BE2C (cell line): ENCODE data around the gene TIMM50.

Experiments
- DNase-seq: peaks from one replicate; pipeline ENCODE4 v3.0.0-alpha.2; 2020
- H3K27me3 ChIP-seq: fragments of 250-450 bp; sonication (Bioruptor Pico); 2 replicates; pipeline ENCODE4 v1.5.1; 2020; ENCODE audit warnings: mild to moderate bottlenecking
- H3K36me3 ChIP-seq: fragments of 250-450 bp; sonication (Bioruptor Pico); 2 replicates; pipeline ENCODE4 v1.5.1; 2020; ENCODE audit warnings: mild to moderate bottlenecking
- H3K4me1 ChIP-seq: fragments of 250-450 bp; sonication (Bioruptor Pico); 2 replicates; pipeline ENCODE4 v1.5.1; 2020
- H3K4me3 ChIP-seq: 2 replicates; pipeline ENCODE4 v1.5.1; 2011; ENCODE audit warnings: low read depth, low read length
- H3K9me3 ChIP-seq: fragments of 250-450 bp; sonication (Bioruptor Pico); 2 replicates; pipeline ENCODE4 v1.5.1; 2020
- CTCF ChIP-seq: IDR thresholded peaks from 2 replicates; pipeline ENCODE4 v1.5.1; 2012; ENCODE audit warnings: mild to moderate bottlenecking, low read depth, low read length

The TIMM50 gene

GRCh38 chr19:39515551-39516191 lies 35.0 kb downstream of the TIMM50 start:
- H3K27me3 ChIP-seq = peaks cover 29% of the 10 kb centered on the region
- peak overlapping the region; percentile 19; the same call in 1 of the 2 replicates for H3K4me3 ChIP-seq
- no peaks in the 10 kb centered on the region for H3K36me3 ChIP-seq
- no peaks in the 10 kb centered on the region for H3K9me3 ChIP-seq
- H3K4me1 ChIP-seq = no peaks in the 10 kb centered on the region
- no peak for DNase-seq
- no peak for TF ChIP-seq CTCF

- Histone ChIP-seq H3K4me3 (no peak overlapping the region), H3K4me1 (no peaks in the 10 kb centered on the region), H3K36me3 (no peaks in the 10 kb centered on the region), H3K9me3 (no peaks in the 10 kb centered on the region), H3K27me3 (peaks cover 29% of the 10 kb centered on the region)
- DNase-seq = no peak
- no peak for TF ChIP-seq CTCF
Observed at GRCh38 chr19:39516270-39516669, 35.6 kb downstream of the TIMM50 start.

DNA sequence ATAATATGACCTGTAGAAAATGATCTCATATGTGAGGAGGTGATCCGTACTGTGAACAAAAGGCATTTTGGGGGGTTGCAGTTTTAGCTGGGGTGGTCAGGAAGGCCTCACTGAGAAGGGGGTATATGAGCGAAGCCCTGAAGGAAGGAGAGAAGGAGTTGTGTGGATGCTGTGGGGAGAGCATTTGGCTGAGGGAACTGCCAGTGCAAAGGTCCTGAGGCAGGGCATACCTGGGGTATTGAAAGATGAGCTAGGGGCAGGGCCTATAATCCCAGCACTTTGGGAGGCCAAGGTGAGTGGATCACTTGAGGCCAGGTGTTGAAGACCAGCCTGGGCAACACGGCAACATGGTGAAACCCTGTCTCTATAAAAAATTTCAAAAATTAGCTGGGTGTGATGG lies 36.8 kb downstream of the TIMM50 start:
- H3K9me3 ChIP-seq = no peaks in the 10 kb centered on the region
- no peak overlapping the region for H3K4me3 ChIP-seq
- TF ChIP-seq CTCF = no peak
- H3K27me3 ChIP-seq = peaks cover 29% of the 10 kb centered on the region
- H3K36me3 ChIP-seq = no peaks in the 10 kb centered on the region
- H3K4me1 ChIP-seq = no peaks in the 10 kb centered on the region
- DNase-seq = no peak

GRCh38 chr19:39518458-39518857 lies 37.8 kb downstream of the TIMM50 start:
- no peaks in the 10 kb centered on the region for H3K4me1 ChIP-seq
- no peak for DNase-seq
- no peaks in the 10 kb centered on the region for H3K9me3 ChIP-seq
- TF ChIP-seq CTCF = no peak
- H3K36me3 ChIP-seq = no peaks in the 10 kb centered on the region
- H3K4me3 ChIP-seq = no peak overlapping the region
- peaks cover 29% of the 10 kb centered on the region for H3K27me3 ChIP-seq

GRCh38 chr19:39518975-39519374 lies 38.3 kb downstream of the TIMM50 start:
- no peaks in the 10 kb centered on the region for H3K4me1 ChIP-seq
- peaks cover 25% of the 10 kb centered on the region for H3K27me3 ChIP-seq
- H3K4me3 ChIP-seq = no peak overlapping the region
- DNase-seq = no peak
- no peaks in the 10 kb centered on the region for H3K9me3 ChIP-seq
- no peaks in the 10 kb centered on the region for H3K36me3 ChIP-seq
- no peak for TF ChIP-seq CTCF

GRCh38 chr19:39520541-39521484 lies 40.2 kb downstream of the TIMM50 start:
- no peaks in the 10 kb centered on the region for H3K36me3 ChIP-seq
- H3K4me3 ChIP-seq = no peak overlapping the region
- peaks cover 7% of the 10 kb centered on the region for H3K27me3 ChIP-seq
- H3K4me1 ChIP-seq = no peaks in the 10 kb centered on the region
- DNase-seq = no peak
- TF ChIP-seq CTCF = no peak
- no peaks in the 10 kb centered on the region for H3K9me3 ChIP-seq
